ENCODE data around the gene UBE2C. TPM values are rescaled to one million over a fixed set of nuclear protein-coding genes. Genes with fewer than 3 reads are reported as not detected.

Gene UBE2C
- total RNA-seq, 2 donors from 2014 or later: 139 to 216 TPM

- peaks cover 19% of the 10 kb centered on the region for H3K4me1 Mint-ChIP-seq
- Histone ChIP-seq H3K9ac (ENCODE audit: extremely low read depth, low read length, poor library complexity, severe bottlenecking) (no peak overlapping the region), H3K4me1 (ENCODE audit: control insufficient read depth, insufficient read depth, low read length) (peaks cover 10% of the 10 kb centered on the region), H3K4me3 (ENCODE audit: low read length) (no peak overlapping the region), H3K9me3 (ENCODE audit: control insufficient read depth, low read length) (no peaks in the 10 kb centered on the region), H3K27ac (ENCODE audit: low read depth, low read length) (no peak overlapping the region), H3K27me3 (ENCODE audit: control insufficient read depth, insufficient read depth, low read length, poor library complexity, severe bottlenecking) (no peaks in the 10 kb centered on the region), H3K36me3 (ENCODE audit: control insufficient read depth, insufficient read depth, low read length) (peaks cover 35% of the 10 kb centered on the region)
- no peak overlapping the region for H3K27ac Mint-ChIP-seq
- no peak for DNase-seq
- peaks cover 20% of the 10 kb centered on the region for H3K36me3 Mint-ChIP-seq (ENCODE audit: low read depth)
- no peak overlapping the region for H3K4me3 Mint-ChIP-seq
- H3K9me3 Mint-ChIP-seq: no peaks in the 10 kb centered on the region
- WGBS, 2 experiments (ENCODE audit: insufficient coverage in 1 of 2, insufficient read length in 1 of 2): 94 to 100% methylated on average over 1 to 3 of the region's 3 CpGs
- peaks cover 2% of the 10 kb centered on the region for H3K27me3 Mint-ChIP-seq (ENCODE audit: insufficient read depth)
- TF ChIP-seq, protein P1, sequence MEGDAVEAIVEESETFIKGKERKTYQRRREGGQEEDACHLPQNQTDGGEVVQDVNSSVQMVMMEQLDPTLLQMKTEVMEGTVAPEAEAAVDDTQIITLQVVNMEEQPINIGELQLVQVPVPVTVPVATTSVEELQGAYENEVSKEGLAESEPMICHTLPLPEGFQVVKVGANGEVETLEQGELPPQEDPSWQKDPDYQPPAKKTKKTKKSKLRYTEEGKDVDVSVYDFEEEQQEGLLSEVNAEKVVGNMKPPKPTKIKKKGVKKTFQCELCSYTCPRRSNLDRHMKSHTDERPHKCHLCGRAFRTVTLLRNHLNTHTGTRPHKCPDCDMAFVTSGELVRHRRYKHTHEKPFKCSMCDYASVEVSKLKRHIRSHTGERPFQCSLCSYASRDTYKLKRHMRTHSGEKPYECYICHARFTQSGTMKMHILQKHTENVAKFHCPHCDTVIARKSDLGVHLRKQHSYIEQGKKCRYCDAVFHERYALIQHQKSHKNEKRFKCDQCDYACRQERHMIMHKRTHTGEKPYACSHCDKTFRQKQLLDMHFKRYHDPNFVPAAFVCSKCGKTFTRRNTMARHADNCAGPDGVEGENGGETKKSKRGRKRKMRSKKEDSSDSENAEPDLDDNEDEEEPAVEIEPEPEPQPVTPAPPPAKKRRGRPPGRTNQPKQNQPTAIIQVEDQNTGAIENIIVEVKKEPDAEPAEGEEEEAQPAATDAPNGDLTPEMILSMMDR (conservative IDR thresholded peaks at IDR 0.05): no peak
These were observed 4.5 kb downstream of the UBE2C start for GRCh38 chr20:45816951-45817350.

GRCh38 chr20:45817376-45818194, 5.1 kb downstream of the UBE2C start:
- H3K9ac ChIP-seq (ENCODE audit: extremely low read depth, low read length, poor library complexity, severe bottlenecking): no peak overlapping the region
- H3K27ac Mint-ChIP-seq: peak overlapping the region; percentile 75
- 93 to 97% methylated on average over 5 to 8 of the region's 9 CpGs for WGBS, 2 experiments (ENCODE audit: insufficient coverage in 1 of 2, insufficient read length in 1 of 2)

GRCh38 chr20:45818239-45818638, 5.8 kb downstream of the UBE2C start:
- peak overlapping the region; percentile 60 for H3K27ac Mint-ChIP-seq
- H3K9me3 Mint-ChIP-seq: no peaks in the 10 kb centered on the region
- no peak for DNase-seq
- Histone ChIP-seq H3K36me3 (ENCODE audit: control insufficient read depth, insufficient read depth, low read length) (peaks cover 35% of the 10 kb centered on the region), H3K4me1 (ENCODE audit: control insufficient read depth, insufficient read depth, low read length) (peaks cover 10% of the 10 kb centered on the region), H3K27ac (ENCODE audit: low read depth, low read length) (no peak overlapping the region), H3K4me3 (ENCODE audit: low read length) (no peak overlapping the region), H3K9me3 (ENCODE audit: control insufficient read depth, low read length) (no peaks in the 10 kb centered on the region), H3K27me3 (ENCODE audit: control insufficient read depth, insufficient read depth, low read length, poor library complexity, severe bottlenecking) (peaks cover 10% of the 10 kb centered on the region), H3K9ac (ENCODE audit: extremely low read depth, low read length, poor library complexity, severe bottlenecking) (no peak overlapping the region)
- H3K4me3 Mint-ChIP-seq: no peak overlapping the region
- H3K27me3 Mint-ChIP-seq (ENCODE audit: insufficient read depth): peaks cover 15% of the 10 kb centered on the region
- TF ChIP-seq, protein P1 (conservative IDR thresholded peaks at IDR 0.05): no peak
- peaks cover 18% of the 10 kb centered on the region for H3K36me3 Mint-ChIP-seq (ENCODE audit: low read depth)
- 73 to 84% methylated on average over 3 of the region's 3 CpGs for WGBS, 2 experiments (ENCODE audit: insufficient coverage in 1 of 2, insufficient read length in 1 of 2)
- peaks cover 17% of the 10 kb centered on the region for H3K4me1 Mint-ChIP-seq

More at GRCh38 chr20:45817376-45818194, 5.1 kb downstream of the UBE2C start:
- peaks cover 20% of the 10 kb centered on the region for H3K36me3 Mint-ChIP-seq (ENCODE audit: low read depth)
- Histone ChIP-seq H3K9me3 (ENCODE audit: control insufficient read depth, low read length) (no peaks in the 10 kb centered on the region), H3K27me3 (ENCODE audit: control insufficient read depth, insufficient read depth, low read length, poor library complexity, severe bottlenecking) (peaks cover 3% of the 10 kb centered on the region), H3K36me3 (ENCODE audit: control insufficient read depth, insufficient read depth, low read length) (peaks cover 35% of the 10 kb centered on the region), H3K4me1 (ENCODE audit: control insufficient read depth, insufficient read depth, low read length) (peaks cover 10% of the 10 kb centered on the region), H3K4me3 (ENCODE audit: low read length) (no peak overlapping the region), H3K27ac (ENCODE audit: low read depth, low read length) (peak overlapping the region; percentile 25)
- H3K4me1 Mint-ChIP-seq: peaks cover 20% of the 10 kb centered on the region
- no peaks in the 10 kb centered on the region for H3K9me3 Mint-ChIP-seq
- no peak overlapping the region for H3K4me3 Mint-ChIP-seq
- DNase-seq: no peak
- H3K27me3 Mint-ChIP-seq (ENCODE audit: insufficient read depth): peaks cover 9% of the 10 kb centered on the region
- TF ChIP-seq, protein P1 (conservative IDR thresholded peaks at IDR 0.05): no peak

Measured in endodermal cell (in vitro differentiated cells).